ENCODE measurements around the gene AGPAT4.

The AGPAT4 gene

GRCh38 chr6:161166176-161166575, 107.7 kb downstream of the AGPAT4 start:
- DNase-seq (ENCODE audit: low spot score): no peak

- DNase-seq (ENCODE audit: low spot score): no peak
These were observed 109.7 kb downstream of the AGPAT4 start for GRCh38 chr6:161164182-161164625.

- no peak for DNase-seq (ENCODE audit: low spot score)
These were observed 110.2 kb downstream of the AGPAT4 start for GRCh38 chr6:161163466-161164181.

- no peak for DNase-seq (ENCODE audit: low spot score)
These were observed 111.1 kb downstream of the AGPAT4 start for GRCh38 chr6:161162722-161163121.

- DNase-seq (ENCODE audit: low spot score): no peak
These were observed 111.8 kb downstream of the AGPAT4 start for GRCh38 chr6:161161889-161162624.

GRCh38 chr6:161161121-161161520, 112.7 kb downstream of the AGPAT4 start:
- no peak for DNase-seq (ENCODE audit: low spot score)

- DNase-seq (ENCODE audit: low spot score): no peak
These were observed 119.0 kb downstream of the AGPAT4 start for GRCh38 chr6:161154796-161155335.

GRCh38 chr6:161153725-161154124, 120.1 kb downstream of the AGPAT4 start:
- DNase-seq (ENCODE audit: low spot score): no peak

GRCh38 chr6:161152907-161153662, 120.8 kb downstream of the AGPAT4 start:
- DNase-seq (ENCODE audit: low spot score): no peak

- DNase-seq (ENCODE audit: low spot score): no peak
These were observed 121.4 kb downstream of the AGPAT4 start for GRCh38 chr6:161152527-161152862.

GRCh38 chr6:161151660-161152526, 122.0 kb downstream of the AGPAT4 start:
- no peak for DNase-seq (ENCODE audit: low spot score)

- DNase-seq (ENCODE audit: low spot score): no peak
These were observed 122.7 kb downstream of the AGPAT4 start for GRCh38 chr6:161151059-161151645.

GRCh38 chr6:161150566-161150965, 123.3 kb downstream of the AGPAT4 start:
- DNase-seq (ENCODE audit: low spot score): no peak

GRCh38 chr6:161150136-161150535, 123.7 kb downstream of the AGPAT4 start:
- no peak for DNase-seq (ENCODE audit: low spot score)

GRCh38 chr6:161143663-161144430, 130.0 kb downstream of the AGPAT4 start:
- no peak for DNase-seq (ENCODE audit: low spot score)

- DNase-seq (ENCODE audit: low spot score): no peak
These were observed 130.9 kb downstream of the AGPAT4 start for GRCh38 chr6:161142957-161143296.

GRCh38 chr6:161141173-161141572, 132.7 kb downstream of the AGPAT4 start:
- no peak for DNase-seq (ENCODE audit: low spot score)

GRCh38 chr6:161140554-161140875, 133.3 kb downstream of the AGPAT4 start:
- no peak for DNase-seq (ENCODE audit: low spot score)

- DNase-seq (ENCODE audit: low spot score): no peak
These were observed 133.9 kb downstream of the AGPAT4 start for GRCh38 chr6:161139766-161140553.

- no peak for DNase-seq (ENCODE audit: low spot score)
These were observed 134.5 kb downstream of the AGPAT4 start for GRCh38 chr6:161139304-161139765.
